GM12878 (cell line): ENCODE measurements around the gene SLC5A2. TPM values are rescaled to one million over a fixed set of nuclear protein-coding genes. Genes with fewer than 3 reads are reported as not detected.

ENCODE experiments used
- ATAC-seq: fragments of 200-7000 bp; cut with Tn5 transposase; 3 replicates; pipeline ENCODE4 v1.9.1; 2020; ENCODE audit warnings: mild to moderate bottlenecking, moderate library complexity
- BruUV-seq: library from RNA; stranded (reverse); fragments of 400-500 nt; replicated peaks from 2 replicates; lab custom pipeline; 2021; lab: Mats Ljungman, UMichigan
- CTCF ChIA-PET: fragments of 300-600 bp; sonication (Branson Sonifier 250); formaldehyde crosslinking; extraction: SDS; loops from one replicate; lab custom pipeline; 2021; ENCODE audit warnings: inconsistent platforms; lab: Yijun Ruan, JAX
- POLR2A ChIA-PET: fragments of 350-600 bp; formaldehyde crosslinking; extraction: SDS; loops from one replicate; lab custom pipeline; 2021; ENCODE audit warnings: inconsistent platforms; lab: Charles Lee
- RAD21 ChIA-PET: fragments of 300-600 bp; sonication (Branson Sonifier 250); formaldehyde crosslinking; loops from one replicate; lab custom pipeline; 2023; ENCODE audit warnings: antibody characterized with exemption; ENCODE audit not compliant: unreplicated experiment; lab: Charles Lee
- SMC1A ChIA-PET: fragments of 300-600 bp; sonication (Branson Sonifier 250); formaldehyde crosslinking; loops from one replicate; lab custom pipeline; 2023; ENCODE audit not compliant: unreplicated experiment, uncharacterized antibody; lab: Charles Lee
- DNase-seq: peaks from one replicate; pipeline ENCODE4 v3.0.0-alpha.2; 2011; ENCODE audit warnings: low read depth, low spot score
- FAIRE-seq: peaks from 3 replicates; lab custom pipeline; 2011; peaks lifted over from hg19 to GRCh38; lab: Jason Lieb, UNC
- H2AFZ ChIP-seq: 2 replicates; pipeline ENCODE4 v1.6.0; 2011; ENCODE audit warnings: low read depth, low read length, control low read depth; ENCODE audit not compliant: control insufficient read depth
- H3K27ac ChIP-seq: 2 replicates; pipeline ENCODE4 v1.5.1; 2011; ENCODE audit warnings: control low read depth; ENCODE audit not compliant: control insufficient read depth, insufficient read depth
- H3K27me3 ChIP-seq, 2 experiments: replicated peaks in 1 of 2; 2 replicates each; pipeline versions ENCODE4 v1.6.0 to v1.6.1; 2011; ENCODE audit warnings: low read length in 1 of 2; ENCODE audit not compliant: control insufficient read depth in 2 of 2, insufficient read depth in 2 of 2
- H3K36me3 ChIP-seq, 2 experiments: 2 replicates each; pipeline ENCODE4 v1.5.1; 2011; ENCODE audit warnings: low read length in 1 of 2; ENCODE audit not compliant: control insufficient read depth in 2 of 2, insufficient read depth in 2 of 2
- H3K4me1 ChIP-seq: 2 replicates; pipeline ENCODE4 v1.6.1; 2011; ENCODE audit warnings: mild to moderate bottlenecking, low read length, moderate library complexity, mixed read lengths; ENCODE audit not compliant: control insufficient read depth, insufficient read depth
- H3K4me2 ChIP-seq: 2 replicates; pipeline ENCODE4 v1.6.0; 2011; ENCODE audit warnings: control low read depth; ENCODE audit not compliant: control insufficient read depth, insufficient read depth
- H3K4me3 ChIP-seq: fragments of 200-600 bp; sonication (generic); 2 replicates; pipeline ENCODE4 v1.5.1; 2016
- H3K79me2 ChIP-seq: 2 replicates; pipeline ENCODE4 v1.6.0; 2011; ENCODE audit warnings: low read length; ENCODE audit not compliant: control insufficient read depth, insufficient read depth
- H3K9ac ChIP-seq: 2 replicates; pipeline ENCODE4 v1.8.0; 2011; ENCODE audit warnings: low read length, control low read depth, mixed read lengths; ENCODE audit not compliant: control insufficient read depth, insufficient read depth
- H3K9me3 ChIP-seq: replicated peaks from 3 replicates; pipeline ENCODE4 v1.5.1; 2011; ENCODE audit warnings: mild to moderate bottlenecking, low read length; ENCODE audit not compliant: control insufficient read depth, insufficient read depth
- H4K20me1 ChIP-seq: 2 replicates; pipeline ENCODE4 v1.6.0; 2011; ENCODE audit not compliant: control insufficient read depth, insufficient read depth
- CBFB ChIP-seq: IDR thresholded peaks from 2 replicates; pipeline ENCODE4 v1.6.1; 2016; ENCODE audit warnings: antibody characterized with exemption, low read depth
- CBX3 ChIP-seq: fragments of 200-600 bp; sonication (generic); IDR thresholded peaks from 2 replicates; pipeline ENCODE4 v1.6.1; 2016; ENCODE audit warnings: low read depth, borderline replicate concordance
- CREB1 ChIP-seq: IDR thresholded peaks from 2 replicates; pipeline ENCODE4 v1.6.1; 2012; ENCODE audit warnings: low read depth, mild to moderate bottlenecking, inconsistent platforms
- EGR1 ChIP-seq, 2 experiments: IDR thresholded peaks; 1 replicate in 1 of 2; 2 replicates in 1 of 2; pipeline ENCODE4 v1.6.1; 2011 to 2012; ENCODE audit warnings: low read depth in 2 of 2, low read length in 2 of 2, borderline replicate concordance in 1 of 2, mild to moderate bottlenecking in 1 of 2, moderate library complexity in 1 of 2
- FOXM1 ChIP-seq: IDR thresholded peaks from 2 replicates; pipeline ENCODE4 v1.6.1; 2012; ENCODE audit warnings: low read depth, mild to moderate bottlenecking, inconsistent platforms, low read length, moderate library complexity
- IKZF1 ChIP-seq: fragments of 450-650 bp; conservative IDR thresholded peaks from 2 replicates; pipeline ENCODE4 v1.6.1; 2017; ENCODE audit warnings: antibody characterized with exemption, mild to moderate bottlenecking
- MYC ChIP-seq: IDR thresholded peaks from 2 replicates; pipeline ENCODE4 v1.6.1; 2011; ENCODE audit warnings: mild to moderate bottlenecking, low read length, moderate library complexity, inconsistent platforms; ENCODE audit not compliant: insufficient read depth, insufficient replicate concordance, insufficient read length, severe bottlenecking
- POLR2A ChIP-seq: IDR thresholded peaks from 2 replicates; pipeline ENCODE4 v1.6.1; 2011; ENCODE audit warnings: low read depth, mild to moderate bottlenecking, low read length
- RELB ChIP-seq: fragments of 450-650 bp; IDR thresholded peaks from 2 replicates; pipeline ENCODE4 v1.6.1; 2017; ENCODE audit warnings: low read depth, mild to moderate bottlenecking, moderate library complexity
- SMAD5 ChIP-seq: IDR thresholded peaks from 2 replicates; pipeline ENCODE4 v1.6.1; 2016; ENCODE audit warnings: antibody characterized with exemption, low read depth
- ZBTB33 ChIP-seq: fragments of 450-650 bp; IDR thresholded peaks from 2 replicates; pipeline ENCODE4 v1.6.1; 2017; ENCODE audit warnings: mild to moderate bottlenecking
- ZBTB4 ChIP-seq: fragments of 450-650 bp; formaldehyde crosslinking; IDR thresholded peaks from 2 replicates; pipeline ENCODE4 v1.4.0; 2022; ENCODE audit warnings: mild to moderate bottlenecking, moderate library complexity
- ZNF207 ChIP-seq: fragments of 450-650 bp; IDR thresholded peaks from 2 replicates; pipeline ENCODE4 v1.6.1; 2014; ENCODE audit warnings: antibody characterized with exemption, mild to moderate bottlenecking, borderline replicate concordance
- WGBS: methylation state at CpG from one replicate; pipeline ENCODE4 v1.1.6; 2016; ENCODE audit warnings: low lambda C conversion rate; ENCODE audit not compliant: insufficient replicate concordance, insufficient coverage; ENCODE audit errors: missing lambda C conversion rate; 5-methylcytosine and 5-hydroxymethylcytosine counted together
- in situ Hi-C: fragments of 300-500 bp; cut with MboI; formaldehyde crosslinking; loops from 9 replicates; pipeline ENCODE4 v1.14.3; 2018; ENCODE audit warnings: mixed read lengths
- intact Hi-C: fragments of 100-400 bp; cut with micrococcal nuclease; formaldehyde crosslinking; loops from one replicate; pipeline ENCODE4 v1.14.2; 2022; ENCODE audit not compliant: unreplicated experiment
- polyA plus RNA-seq, 11 experiments: library from polyadenylated mRNA; depleted of rRNA in 4 of 11; unstranded in 6 of 11; stranded (reverse) in 5 of 11; fragments of >200 nt; fragmentation: Nextera tagmentation in 4 of 11; fragmentation: Illumina TruSeq in 1 of 11; extraction: Ambion mirVana in 4 of 11; extraction: Trizol in 1 of 11; gene quantifications; 1 replicate in 1 of 11; 2 replicates in 10 of 11; pipeline versions ENCODE4 v1.2.1 to v1.2.3, GENCODE V29; 2011 to 2016; ENCODE audit warnings: inconsistent platforms in 2 of 11, missing spikeins in 2 of 11, low read depth in 1 of 11
- total RNA-seq, 4 experiments: library from RNA; depleted of rRNA in 3 of 4; stranded (reverse); fragments of >200 nt in 3 of 4; fragmentation: Illumina TruSeq in 1 of 4; extraction: Trizol in 1 of 4; gene quantifications; 2 replicates each; pipeline versions ENCODE4 v1.2.1 to v1.2.3, GENCODE V29; 2013 to 2021
- TF ChIP-seq, protein P1 (sequence below): fragments of 450-650 bp; IDR thresholded peaks from 2 replicates; pipeline ENCODE4 v1.6.1; 2016; ENCODE audit warnings: mild to moderate bottlenecking

The SLC5A2 gene
- total and polyA plus RNA-seq, 10 of the 15 experiments (the other 5 are each of a cell fraction or from before 2014, with no cell fraction given), result 3.6 to 4.8 (median 4.4) TPM; not detected in 6

DNA sequence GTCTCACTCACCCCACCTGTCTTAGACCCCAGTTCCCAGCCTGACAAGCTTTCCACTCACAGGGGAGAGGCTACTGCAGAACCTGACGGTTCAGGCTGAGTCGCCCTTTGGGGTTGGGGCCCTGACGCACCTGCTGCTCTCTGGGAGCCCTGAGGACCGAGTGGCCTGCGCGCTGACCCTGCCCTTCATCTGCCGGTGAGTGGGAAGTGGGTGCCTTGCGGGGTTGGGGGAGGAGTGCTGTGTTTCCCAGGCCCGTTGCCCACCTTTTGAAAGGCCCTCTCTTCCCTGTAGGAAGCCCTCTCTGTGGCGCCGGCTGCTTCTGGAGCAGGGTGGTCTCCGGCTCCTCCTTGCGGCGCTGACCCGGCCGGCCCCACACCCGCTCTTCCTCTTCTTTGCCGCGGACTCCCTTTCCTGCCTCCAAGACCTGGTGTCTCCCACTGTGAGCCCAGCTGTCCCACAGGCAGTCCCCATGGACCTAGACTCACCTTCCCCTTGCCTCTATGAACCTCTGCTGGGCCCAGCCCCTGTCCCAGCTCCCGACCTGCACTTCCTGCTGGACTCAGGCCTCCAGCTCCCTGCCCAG lies 17.0 kb upstream of the SLC5A2 start:
- Histone ChIP-seq H2AFZ (no peak overlapping the region), H3K9me3 (no peaks in the 10 kb centered on the region), H3K27me3 (no peaks in the 10 kb centered on the region), H3K9ac (no peak overlapping the region), H3K36me3 (peaks cover 0 to 20% of the 10 kb centered on the region in 2 experiments; a peak in 3 of 4 replicates), H3K4me1 (0 out of 2 replicates have a peak, but pooled peaks cover 4% of the 10 kb centered on the region), H3K27ac (no peak overlapping the region), H4K20me1 (no peaks in the 10 kb centered on the region), H3K4me3 (no peak overlapping the region), H3K79me2 (0 out of 2 replicates have a peak, but pooled peaks cover 3% of the 10 kb centered on the region), H3K4me2 (no peak overlapping the region)
- ChIA-PET POLR2A (no interaction called here), CTCF (no interaction called here), SMC1A (no interaction called here), RAD21 (no interaction called here)
- no peak for ATAC-seq
- no peak for FAIRE-seq
- intact Hi-C loops, result no loop called here
- DNase-seq, result no peak
- in situ Hi-C loops, result no loop called here
- no TSS peak for BruUV-seq
- WGBS, result 92% methylated on average over 19 of the region's 20 CpGs
- TF ChIP-seq SMAD5 (no peak), EGR1 (IDR thresholded peaks at IDR 0.05; ENCODE audit: borderline replicate concordance in 1 of 2, low read depth in 2 of 2, low read length in 2 of 2) (no peak), CBX3 (no peak), CBFB (no peak), POLR2A (no peak), MYC (no peak), FOXM1 (no peak), ZBTB4 (CRISPR knock-in tag) (no peak), ZBTB33 (no peak), ZNF207 (no peak), CREB1 (no peak), IKZF1 (no peak), RELB (no peak)
- TF ChIP-seq, protein P1, sequence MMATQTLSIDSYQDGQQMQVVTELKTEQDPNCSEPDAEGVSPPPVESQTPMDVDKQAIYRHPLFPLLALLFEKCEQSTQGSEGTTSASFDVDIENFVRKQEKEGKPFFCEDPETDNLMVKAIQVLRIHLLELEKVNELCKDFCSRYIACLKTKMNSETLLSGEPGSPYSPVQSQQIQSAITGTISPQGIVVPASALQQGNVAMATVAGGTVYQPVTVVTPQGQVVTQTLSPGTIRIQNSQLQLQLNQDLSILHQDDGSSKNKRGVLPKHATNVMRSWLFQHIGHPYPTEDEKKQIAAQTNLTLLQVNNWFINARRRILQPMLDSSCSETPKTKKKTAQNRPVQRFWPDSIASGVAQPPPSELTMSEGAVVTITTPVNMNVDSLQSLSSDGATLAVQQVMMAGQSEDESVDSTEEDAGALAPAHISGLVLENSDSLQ, result no peak
